ENCODE results near the gene CCDC124. TPM values are rescaled to one million over a fixed set of nuclear protein-coding genes. Genes with fewer than 3 reads are reported as not detected.
"Not testable (repeated sequence)": the region's sequence is repeated elsewhere in the genome, so short reads cannot be mapped to it uniquely, and the experiment has no call there.

The CCDC124 gene
- polyA plus RNA-seq, 1 donor (not counting 4 experiments of a cell fraction or from before 2014, with no cell fraction given), result 58.7 TPM

DNA sequence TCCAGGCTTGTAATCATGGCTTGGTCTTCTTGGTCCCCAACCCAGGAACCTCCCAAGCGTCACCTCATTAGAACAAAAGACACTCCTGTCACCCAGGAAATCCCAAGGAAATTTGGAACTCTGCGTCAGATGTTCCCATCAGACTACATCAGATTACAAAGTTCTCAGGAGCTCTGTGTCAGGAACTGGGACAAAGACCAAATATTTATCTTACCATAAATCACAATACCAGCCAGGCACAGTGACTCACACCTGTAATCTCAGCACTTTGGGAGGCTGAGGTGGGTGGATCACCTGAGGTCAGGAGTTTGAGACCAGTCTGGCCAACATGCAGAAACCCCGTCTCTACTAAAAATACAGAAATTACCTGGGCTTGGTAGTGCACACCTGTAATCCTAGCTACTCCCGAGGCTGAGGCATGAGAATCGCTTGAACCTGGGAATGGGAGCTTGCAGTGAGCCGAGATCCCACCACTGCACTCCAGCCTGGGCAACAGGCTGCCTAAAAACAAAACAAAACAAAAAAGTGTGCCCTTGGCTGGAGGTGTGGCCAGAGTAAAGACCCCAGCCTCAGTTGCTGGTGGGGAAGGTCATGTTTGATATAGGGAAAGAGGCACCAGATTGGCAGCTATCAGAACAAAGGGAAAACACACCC is 16.7 kb upstream of the CCDC124 start:
- no peak for DNase-seq (ENCODE audit: low read depth, low spot score)
- H3K9ac ChIP-seq (ENCODE audit: control insufficient read depth, extremely low read depth, insufficient read depth, low read length), result no peak overlapping the region
- H3K79me2 ChIP-seq (ENCODE audit: control insufficient read depth, insufficient read depth, low read length), result no peaks in the 10 kb centered on the region
- no peak overlapping the region for H3K27ac ChIP-seq (ENCODE audit: control insufficient read depth, insufficient read depth, low read length)
- TF ChIP-seq, protein P1, sequence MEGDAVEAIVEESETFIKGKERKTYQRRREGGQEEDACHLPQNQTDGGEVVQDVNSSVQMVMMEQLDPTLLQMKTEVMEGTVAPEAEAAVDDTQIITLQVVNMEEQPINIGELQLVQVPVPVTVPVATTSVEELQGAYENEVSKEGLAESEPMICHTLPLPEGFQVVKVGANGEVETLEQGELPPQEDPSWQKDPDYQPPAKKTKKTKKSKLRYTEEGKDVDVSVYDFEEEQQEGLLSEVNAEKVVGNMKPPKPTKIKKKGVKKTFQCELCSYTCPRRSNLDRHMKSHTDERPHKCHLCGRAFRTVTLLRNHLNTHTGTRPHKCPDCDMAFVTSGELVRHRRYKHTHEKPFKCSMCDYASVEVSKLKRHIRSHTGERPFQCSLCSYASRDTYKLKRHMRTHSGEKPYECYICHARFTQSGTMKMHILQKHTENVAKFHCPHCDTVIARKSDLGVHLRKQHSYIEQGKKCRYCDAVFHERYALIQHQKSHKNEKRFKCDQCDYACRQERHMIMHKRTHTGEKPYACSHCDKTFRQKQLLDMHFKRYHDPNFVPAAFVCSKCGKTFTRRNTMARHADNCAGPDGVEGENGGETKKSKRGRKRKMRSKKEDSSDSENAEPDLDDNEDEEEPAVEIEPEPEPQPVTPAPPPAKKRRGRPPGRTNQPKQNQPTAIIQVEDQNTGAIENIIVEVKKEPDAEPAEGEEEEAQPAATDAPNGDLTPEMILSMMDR (optimal IDR thresholded peaks at IDR 0.05 in 1 of 3, IDR thresholded peaks at IDR 0.05 in 1 of 3, conservative IDR thresholded peaks at IDR 0.05 in 1 of 3; ENCODE audit: extremely low read depth in 1 of 3, insufficient read depth in 2 of 3, low read length in 3 of 3), result no peak
- TF ChIP-seq EZH2 (IDR thresholded peaks at IDR 0.05; ENCODE audit: low read length), result no peak
- dilution Hi-C loops (cut with MboI; ENCODE audit: extremely low pct_ligation_motif_present, low sequenced_read_pairs), result no loop called here
- H3K27me3 ChIP-seq (ENCODE audit: control insufficient read depth, extremely low read depth, insufficient read depth, low read length), result no peaks in the 10 kb centered on the region
- H3K9me3 ChIP-seq (ENCODE audit: control insufficient read depth, low read depth, low read length), result peaks cover 2% of the 10 kb centered on the region
- no peak overlapping the region for H3K4me2 ChIP-seq (ENCODE audit: control insufficient read depth, extremely low read depth, insufficient read depth, low read depth, low read length)
- H2AFZ ChIP-seq (ENCODE audit: control insufficient read depth, low read length), result no peak overlapping the region
- no peaks in the 10 kb centered on the region for H3K36me3 ChIP-seq (ENCODE audit: control insufficient read depth in 2 of 2, extremely low read depth in 1 of 2, insufficient read depth in 2 of 2, low read length in 2 of 2)
- peaks cover 3% of the 10 kb centered on the region for H3K4me1 ChIP-seq (ENCODE audit: control insufficient read depth, extremely low read depth, insufficient read depth, low read length)
- no peaks in the 10 kb centered on the region for H4K20me1 ChIP-seq (ENCODE audit: control insufficient read depth, extremely low read depth, insufficient read depth, low read length)
- no peak overlapping the region for H3K4me3 ChIP-seq (ENCODE audit: control insufficient read depth in 2 of 3, extremely low read depth in 1 of 3, insufficient read depth in 2 of 3, low read depth in 1 of 3, low read length in 3 of 3)
- FAIRE-seq, result peak; percentile 71
- no peaks in the 10 kb centered on the region for H3K9me1 ChIP-seq (ENCODE audit: control insufficient read depth, extremely low read depth, insufficient read depth, low read length)

DNA sequence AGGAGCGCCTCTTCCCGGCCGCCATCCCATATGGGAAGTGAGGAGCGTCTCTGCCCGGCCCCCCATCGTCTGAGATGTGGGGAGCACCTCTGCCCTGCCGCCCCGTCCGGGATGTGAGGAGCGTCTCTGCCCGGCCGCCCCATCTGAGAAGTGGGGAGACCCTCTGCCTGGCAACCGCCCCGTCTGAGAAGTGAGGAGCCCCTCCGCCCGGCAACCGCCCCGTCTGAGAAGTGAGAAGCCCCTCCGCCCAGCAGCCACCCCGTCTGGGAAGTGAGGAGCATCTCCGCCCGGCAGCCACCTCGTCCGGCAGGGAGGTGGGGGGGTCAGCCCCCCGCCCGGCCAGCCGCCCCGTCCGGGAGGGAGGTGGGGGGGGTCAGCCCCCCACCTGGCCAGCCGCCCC is 14.7 kb upstream of the CCDC124 start:
- FAIRE-seq; dilution Hi-C loops (cut with MboI; ENCODE audit: extremely low pct_ligation_motif_present, low sequenced_read_pairs): not testable (repeated sequence)

DNA sequence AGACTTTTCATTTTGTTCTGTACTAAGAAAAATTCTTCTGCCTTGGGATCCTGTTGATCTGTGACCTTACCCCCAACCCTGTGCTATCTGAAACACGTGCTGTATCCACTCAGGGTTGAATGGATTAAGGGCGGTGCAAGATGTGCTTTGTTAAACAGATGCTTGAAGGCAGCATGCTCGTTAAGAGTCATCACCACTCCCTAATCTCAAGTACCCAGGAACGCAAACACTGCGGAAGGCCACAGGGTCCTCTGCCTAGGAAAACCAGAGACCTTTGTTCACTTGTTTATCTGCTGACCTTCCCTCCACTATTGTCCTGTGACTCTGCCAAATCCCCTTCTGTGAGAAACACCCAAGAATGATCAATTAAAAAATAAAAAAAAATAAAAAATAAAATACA is 13.7 kb upstream of the CCDC124 start:
- H3K27me3 ChIP-seq (ENCODE audit: control insufficient read depth, extremely low read depth, insufficient read depth, low read length); H3K4me2 ChIP-seq (ENCODE audit: control insufficient read depth, extremely low read depth, insufficient read depth, low read depth, low read length); DNase-seq (ENCODE audit: low read depth, low spot score); H4K20me1 ChIP-seq (ENCODE audit: control insufficient read depth, extremely low read depth, insufficient read depth, low read length); FAIRE-seq; H3K4me3 ChIP-seq (ENCODE audit: control insufficient read depth in 2 of 3, extremely low read depth in 1 of 3, insufficient read depth in 2 of 3, low read depth in 1 of 3, low read length in 3 of 3); H3K4me1 ChIP-seq (ENCODE audit: control insufficient read depth, extremely low read depth, insufficient read depth, low read length); H3K9ac ChIP-seq (ENCODE audit: control insufficient read depth, extremely low read depth, insufficient read depth, low read length); H3K27ac ChIP-seq (ENCODE audit: control insufficient read depth, insufficient read depth, low read length); H3K9me1 ChIP-seq (ENCODE audit: control insufficient read depth, extremely low read depth, insufficient read depth, low read length); H3K9me3 ChIP-seq (ENCODE audit: control insufficient read depth, low read depth, low read length); H3K79me2 ChIP-seq (ENCODE audit: control insufficient read depth, insufficient read depth, low read length); H2AFZ ChIP-seq (ENCODE audit: control insufficient read depth, low read length); dilution Hi-C loops (cut with MboI; ENCODE audit: extremely low pct_ligation_motif_present, low sequenced_read_pairs); H3K36me3 ChIP-seq (ENCODE audit: control insufficient read depth in 2 of 2, extremely low read depth in 1 of 2, insufficient read depth in 2 of 2, low read length in 2 of 2): not testable (repeated sequence)

More for the DNA sequence above, 14.7 kb upstream of the CCDC124 start:
- H3K36me3 ChIP-seq (ENCODE audit: control insufficient read depth in 2 of 2, extremely low read depth in 1 of 2, insufficient read depth in 2 of 2, low read length in 2 of 2); DNase-seq (ENCODE audit: low read depth, low spot score); H2AFZ ChIP-seq (ENCODE audit: control insufficient read depth, low read length); H3K27ac ChIP-seq (ENCODE audit: control insufficient read depth, insufficient read depth, low read length); H4K20me1 ChIP-seq (ENCODE audit: control insufficient read depth, extremely low read depth, insufficient read depth, low read length); H3K27me3 ChIP-seq (ENCODE audit: control insufficient read depth, extremely low read depth, insufficient read depth, low read length); H3K79me2 ChIP-seq (ENCODE audit: control insufficient read depth, insufficient read depth, low read length); H3K4me1 ChIP-seq (ENCODE audit: control insufficient read depth, extremely low read depth, insufficient read depth, low read length); H3K4me3 ChIP-seq (ENCODE audit: control insufficient read depth in 2 of 3, extremely low read depth in 1 of 3, insufficient read depth in 2 of 3, low read depth in 1 of 3, low read length in 3 of 3); H3K9ac ChIP-seq (ENCODE audit: control insufficient read depth, extremely low read depth, insufficient read depth, low read length); H3K9me3 ChIP-seq (ENCODE audit: control insufficient read depth, low read depth, low read length); H3K9me1 ChIP-seq (ENCODE audit: control insufficient read depth, extremely low read depth, insufficient read depth, low read length); H3K4me2 ChIP-seq (ENCODE audit: control insufficient read depth, extremely low read depth, insufficient read depth, low read depth, low read length): not testable (repeated sequence)
